ENCODE results near the gene LARP1B.
A peak's percentile ranks its signal among the peaks of the same experiment; 100 is the strongest.
"Not testable (repeated sequence)": the region's sequence is repeated elsewhere in the genome, so short reads cannot be mapped to it uniquely, and the experiment has no call there.

The LARP1B gene

DNA sequence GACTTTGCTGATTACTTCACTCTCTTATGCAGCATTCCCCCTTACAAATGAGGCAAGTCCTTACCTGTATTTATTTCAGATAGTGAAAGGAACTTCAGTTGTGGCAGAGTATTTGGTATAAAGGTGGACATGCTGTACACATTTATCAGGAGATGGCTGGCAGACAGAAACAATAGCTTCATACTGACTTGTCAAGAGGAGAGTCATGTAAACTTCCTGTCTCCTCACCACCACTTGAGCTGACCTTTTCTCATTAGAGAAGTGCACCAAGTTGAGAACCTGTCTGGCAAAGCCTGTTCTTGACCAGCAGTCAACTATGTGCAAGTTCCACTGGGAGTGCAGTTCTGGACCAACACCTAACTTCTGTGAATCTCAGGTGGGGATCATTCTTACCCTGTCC lies 80.8 kb downstream of the LARP1B start:
- FAIRE-seq = no peak

GRCh38 chr4:128145727-128146126 lies 84.6 kb downstream of the LARP1B start:
- FAIRE-seq = no peak

DNA sequence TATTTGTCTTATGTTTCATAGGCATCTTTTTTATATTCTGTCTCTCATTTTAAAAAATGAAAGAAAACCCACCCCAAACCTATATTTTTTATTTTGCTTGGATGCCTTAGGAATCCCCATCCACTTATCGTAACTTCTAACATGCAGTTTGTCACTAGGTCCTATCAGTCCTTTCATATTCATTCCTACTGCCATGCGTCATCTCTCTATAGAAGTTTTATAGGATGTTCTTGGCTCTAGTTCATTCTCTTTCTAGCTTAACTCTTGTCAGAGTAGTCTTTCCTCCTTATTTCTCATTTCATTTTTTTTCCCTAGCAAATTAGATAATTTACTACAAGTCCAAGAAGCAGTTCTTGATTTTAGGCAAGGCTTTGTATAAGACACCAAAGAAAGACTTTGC lies 92.7 kb downstream of the LARP1B start:
- FAIRE-seq = no peak

DNA sequence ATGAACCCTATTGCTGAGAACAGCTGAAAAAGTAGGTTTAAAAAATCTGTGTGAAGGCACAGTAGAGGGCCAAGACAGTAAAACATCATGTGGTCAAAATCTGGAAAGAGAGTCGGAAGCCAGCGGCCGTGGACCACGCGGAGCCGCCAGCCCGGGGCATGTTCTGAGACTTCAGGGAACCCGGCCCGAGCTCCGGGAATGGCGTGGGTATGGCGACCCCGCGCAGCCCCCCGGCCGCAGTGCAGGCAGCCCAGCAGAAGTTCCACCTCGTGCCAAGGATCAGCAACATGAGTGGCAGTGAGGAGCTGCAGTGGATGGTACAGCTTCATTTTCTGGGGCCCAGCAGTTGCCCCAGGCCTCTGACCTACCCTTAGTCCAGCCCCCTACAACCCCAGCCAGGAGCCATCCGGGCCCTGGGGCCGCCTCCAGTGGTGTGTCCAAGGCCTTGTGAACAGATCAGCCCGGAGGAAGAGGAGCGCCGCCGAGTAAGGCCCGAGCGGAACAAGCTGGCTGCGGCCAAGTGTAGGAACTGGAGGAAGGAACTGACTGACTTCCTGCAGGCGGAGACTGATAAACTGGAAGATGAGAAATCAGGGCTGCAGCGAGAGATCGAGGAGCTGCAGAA lies 94.2 kb downstream of the LARP1B start:
- no peak for FAIRE-seq

- FAIRE-seq = no peak
Measured at GRCh38 chr4:128155874-128156456, 94.9 kb downstream of the LARP1B start.

DNA sequence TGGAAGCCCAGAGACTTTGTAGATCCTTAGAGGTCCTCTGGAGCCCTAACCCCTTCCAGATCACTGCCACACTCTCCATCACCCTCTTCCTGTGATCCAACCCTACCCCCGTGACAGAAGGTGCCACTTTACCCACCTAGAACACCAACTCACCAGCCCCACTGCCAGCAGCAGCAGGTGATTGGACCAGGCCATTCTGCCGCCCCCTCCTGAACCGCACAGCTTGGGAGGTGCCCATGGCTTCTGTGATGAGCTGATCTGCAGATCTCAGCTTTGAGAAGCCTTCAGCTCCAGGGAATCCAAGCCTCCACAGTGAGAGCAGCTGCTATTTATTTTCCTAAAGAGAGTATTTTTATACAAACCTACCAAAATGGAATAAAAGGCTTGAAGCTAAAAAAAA lies 95.4 kb downstream of the LARP1B start:
- FAIRE-seq = not testable (repeated sequence)

GRCh38 chr4:128158894-128159293 lies 97.8 kb downstream of the LARP1B start:
- no peak for FAIRE-seq

DNA sequence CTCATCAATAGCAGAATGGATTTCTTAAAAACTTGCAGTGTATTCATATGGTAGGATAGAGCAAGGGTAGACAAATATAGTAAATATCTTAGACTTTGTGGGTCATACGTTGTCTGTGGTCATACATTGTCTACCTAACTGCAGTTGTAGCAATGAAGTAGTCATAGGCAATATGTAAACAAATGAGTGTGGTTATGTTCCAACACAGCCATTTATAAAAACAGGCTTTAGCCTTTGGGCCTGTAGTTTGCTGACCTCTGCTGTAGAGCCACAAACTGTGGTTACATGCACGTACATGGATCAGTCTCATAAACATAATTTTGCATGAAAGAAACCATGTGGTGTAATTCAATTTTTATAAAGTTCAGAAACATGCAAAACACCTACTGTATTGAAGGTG lies 98.9 kb downstream of the LARP1B start:
- no peak for FAIRE-seq

GRCh38 chr4:128161138-128161537 lies 100.0 kb downstream of the LARP1B start:
- no peak for FAIRE-seq

DNA sequence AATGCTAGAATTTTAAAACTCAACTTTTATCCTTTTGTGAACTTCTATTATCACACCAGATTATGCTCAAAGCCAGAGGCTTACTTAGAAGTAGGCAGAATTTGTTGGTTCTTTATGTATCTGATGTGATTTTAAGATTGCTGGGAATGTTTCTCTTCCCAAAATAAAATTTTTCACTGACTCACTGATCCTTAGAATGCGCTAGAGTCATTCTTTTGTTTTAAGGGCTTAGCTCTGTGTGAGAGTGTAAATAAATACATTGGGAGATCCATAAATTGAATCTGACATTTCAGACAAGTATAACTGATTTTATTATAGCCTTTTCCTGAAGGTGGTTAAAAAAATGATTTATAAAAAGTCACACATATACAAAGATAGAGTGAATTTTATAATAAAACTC lies 101.3 kb downstream of the LARP1B start:
- peak; percentile 78 for FAIRE-seq

GRCh38 chr4:128163177-128164117 lies 102.3 kb downstream of the LARP1B start:
- peak; percentile 92 for FAIRE-seq

GRCh38 chr4:128166982-128167381 lies 105.9 kb downstream of the LARP1B start:
- FAIRE-seq = no peak

DNA sequence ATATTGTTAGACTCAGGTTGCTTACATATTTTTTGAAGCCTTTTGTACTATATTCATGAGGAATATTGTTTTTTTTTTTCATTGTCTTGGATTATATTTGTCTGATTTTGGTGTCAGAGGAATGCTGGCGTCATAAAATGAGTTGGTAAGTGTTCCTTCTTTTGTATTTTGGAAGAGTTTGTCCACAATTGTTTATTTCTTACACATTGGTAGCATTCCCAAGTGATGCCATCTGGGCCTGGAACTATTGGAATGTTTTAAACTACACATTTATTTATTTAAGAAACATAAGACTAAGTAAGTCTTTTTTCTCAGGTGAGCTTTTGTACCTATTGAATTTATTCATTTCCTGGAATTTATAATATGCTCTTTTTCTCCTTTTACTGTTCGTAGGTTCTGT lies 107.6 kb downstream of the LARP1B start:
- no peak for FAIRE-seq

DNA sequence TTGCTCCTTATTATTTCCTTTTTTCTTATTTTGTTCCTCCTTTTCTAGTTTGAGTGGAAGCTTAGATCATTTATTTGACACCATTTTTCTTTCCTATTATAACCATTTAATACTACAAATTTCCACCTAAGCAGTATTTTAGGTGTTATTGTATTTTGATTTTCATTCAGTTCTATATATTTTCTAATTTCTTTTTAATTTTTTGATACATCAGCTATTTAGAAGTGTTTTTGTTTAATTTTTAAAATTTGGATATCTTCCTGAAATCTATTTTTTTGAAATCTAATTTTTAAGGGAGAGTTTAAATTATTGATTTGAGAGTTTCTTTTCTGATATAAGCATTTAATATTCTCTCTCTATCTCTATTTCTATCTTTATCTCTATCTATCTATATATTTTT lies 108.1 kb downstream of the LARP1B start:
- FAIRE-seq = peak; percentile 78

DNA sequence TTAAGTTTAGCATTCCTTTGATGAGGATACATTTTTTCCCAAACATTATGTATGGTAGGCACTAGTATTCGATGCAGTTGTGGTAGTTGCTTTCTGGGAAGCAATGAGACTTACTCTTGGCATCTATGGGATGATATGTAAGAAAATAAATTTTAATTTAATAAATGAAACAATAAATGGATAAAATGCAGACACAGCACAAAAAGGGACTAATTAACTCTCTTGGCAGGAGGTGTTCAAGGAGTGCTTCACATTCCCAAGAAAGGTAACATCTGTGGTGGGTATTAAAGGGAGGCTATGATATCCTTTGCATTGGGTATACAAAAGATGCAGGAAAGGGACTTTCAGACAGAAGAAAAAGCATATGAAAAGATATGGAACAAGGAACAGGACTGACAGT lies 115.5 kb downstream of the LARP1B start:
- no peak for FAIRE-seq

GRCh38 chr4:128177498-128177897 lies 116.4 kb downstream of the LARP1B start:
- FAIRE-seq = no peak

DNA sequence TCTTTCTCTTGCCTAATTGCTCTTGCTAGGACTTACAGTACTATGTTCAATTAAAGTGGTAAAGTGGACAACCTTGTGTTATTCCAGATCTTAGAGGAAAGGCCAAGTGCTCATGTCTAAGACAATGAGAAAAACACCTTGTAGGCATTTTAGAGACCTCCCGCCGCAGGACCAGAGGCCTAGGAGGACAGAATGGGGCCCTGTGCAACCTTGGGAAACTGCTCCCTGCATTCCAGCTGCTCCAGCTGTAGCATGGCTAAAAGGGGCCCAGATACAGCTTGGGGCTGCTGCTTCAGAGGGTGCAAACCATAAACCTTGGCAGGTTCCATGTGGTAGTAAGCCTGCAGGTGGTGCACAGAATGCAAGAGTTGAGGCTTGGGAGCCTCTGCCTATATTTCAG lies 125.5 kb downstream of the LARP1B start:
- no peak for FAIRE-seq

- FAIRE-seq = peak; percentile 61
Measured at GRCh38 chr4:128191115-128191781, 130.1 kb downstream of the LARP1B start.

- peak; percentile 92 for FAIRE-seq
Measured at GRCh38 chr4:128220286-128221235, 159.4 kb downstream of the LARP1B start.

DNA sequence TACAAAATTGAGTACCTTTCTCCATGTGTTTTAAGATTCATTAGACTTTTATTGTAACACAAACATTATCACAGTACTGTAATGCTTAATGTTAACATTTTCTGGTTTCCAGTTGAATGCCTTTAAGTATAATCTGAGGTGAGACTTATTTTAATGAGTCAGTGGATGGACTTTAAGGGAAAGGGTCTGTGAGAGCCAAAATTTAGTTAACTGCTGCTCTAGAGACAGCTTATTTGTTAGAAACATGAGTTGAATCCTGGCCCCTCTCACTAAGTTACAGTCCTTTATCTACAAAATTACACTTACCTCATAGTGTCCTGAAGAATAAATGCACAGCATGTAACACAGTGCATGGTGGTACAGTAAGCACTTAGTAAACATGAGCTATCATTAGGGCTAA lies 160.5 kb downstream of the LARP1B start:
- FAIRE-seq = no peak

DNA sequence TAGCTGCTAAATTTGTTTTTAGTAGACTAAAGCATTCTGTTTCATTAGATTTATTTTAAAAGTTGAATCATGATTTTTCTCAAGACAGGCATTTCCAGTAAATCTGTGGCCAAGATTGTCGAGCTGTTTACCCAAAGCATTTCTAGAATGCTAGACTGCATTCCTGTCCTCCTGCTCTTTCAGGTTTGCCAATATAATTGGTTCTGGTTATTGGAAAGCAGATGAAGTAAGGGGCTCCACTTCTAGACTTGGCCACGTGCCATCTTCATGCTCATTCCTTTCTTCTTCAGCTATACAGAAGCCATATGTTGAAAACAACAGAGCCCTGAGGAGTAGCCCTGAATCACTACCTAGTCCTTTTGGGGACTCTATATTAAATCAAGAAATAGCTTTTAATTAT lies 164.0 kb downstream of the LARP1B start:
- FAIRE-seq = no peak

- no peak for FAIRE-seq
Measured at GRCh38 chr4:128227991-128228571, 167.0 kb downstream of the LARP1B start.

Measured in TTC549 (cell line).